ENCODE measurements around the gene SH3BP2.

SH3BP2 gene

DNA sequence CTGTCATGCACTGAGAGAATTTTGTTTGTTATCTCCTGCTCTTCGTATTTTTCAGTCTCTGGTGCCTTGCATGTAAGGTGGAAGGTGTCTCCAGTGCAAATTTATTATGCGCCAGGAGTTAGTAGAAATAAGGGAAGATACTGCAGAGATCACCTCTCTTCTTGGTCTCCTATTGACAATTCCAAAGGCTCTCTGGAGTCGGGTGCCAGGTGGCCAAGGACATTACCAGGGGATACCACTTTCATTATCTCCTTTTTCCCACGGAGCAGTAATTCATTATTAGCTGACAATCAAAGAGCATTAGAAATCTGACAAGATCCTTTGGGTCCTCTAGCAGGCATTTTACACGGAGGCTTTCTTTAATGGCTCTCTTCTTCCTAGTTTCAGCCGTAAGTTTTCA is 76.8 kb downstream of the SH3BP2 start:
- no peak for DNase-seq

DNA sequence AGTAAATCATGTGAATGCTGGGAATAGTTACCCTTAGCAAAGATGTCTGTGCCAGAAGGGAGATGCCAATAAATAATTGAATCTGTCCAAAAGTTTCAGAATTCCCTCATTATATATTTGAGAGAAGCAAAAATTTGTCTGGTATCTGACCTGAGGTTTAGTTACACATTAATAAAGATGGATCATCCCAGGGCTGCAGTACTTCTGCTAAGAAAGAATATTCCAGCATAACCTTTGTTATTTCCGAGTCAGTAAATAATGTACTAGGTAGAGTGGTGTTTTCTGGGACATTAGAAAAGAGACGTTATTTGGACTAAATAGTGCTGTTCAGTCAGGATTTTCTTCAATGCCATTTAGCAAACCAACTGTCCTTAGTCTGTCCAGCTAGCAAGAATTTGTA is 77.2 kb downstream of the SH3BP2 start:
- no peak for DNase-seq

- no peak for DNase-seq
Observed at GRCh38 chr4:2871466-2871865, 78.6 kb downstream of the SH3BP2 start.

DNA sequence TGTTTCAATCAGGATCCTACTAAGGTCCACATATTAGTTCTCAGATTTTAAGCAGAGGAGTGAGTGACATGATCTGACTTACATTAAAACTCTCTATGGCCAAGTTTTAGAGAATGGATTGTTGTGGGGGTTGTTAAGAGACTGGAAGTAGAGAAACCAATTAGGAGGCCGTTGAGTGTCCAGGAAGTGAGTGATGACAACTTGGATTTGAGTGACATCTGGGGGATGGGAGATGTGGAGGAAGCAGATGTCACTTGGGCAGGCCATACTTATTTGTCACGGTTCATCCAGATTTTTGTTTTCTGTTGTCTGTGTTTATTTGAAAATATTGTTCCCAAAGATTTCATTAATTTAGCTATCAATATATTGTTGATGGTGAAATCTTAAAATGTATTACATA is 79.0 kb downstream of the SH3BP2 start:
- DNase-seq: no peak

GRCh38 chr4:2873329-2873728 is 80.4 kb downstream of the SH3BP2 start:
- DNase-seq: no peak

- no peak for DNase-seq
Observed at GRCh38 chr4:2874861-2875260, 82.0 kb downstream of the SH3BP2 start.

DNA sequence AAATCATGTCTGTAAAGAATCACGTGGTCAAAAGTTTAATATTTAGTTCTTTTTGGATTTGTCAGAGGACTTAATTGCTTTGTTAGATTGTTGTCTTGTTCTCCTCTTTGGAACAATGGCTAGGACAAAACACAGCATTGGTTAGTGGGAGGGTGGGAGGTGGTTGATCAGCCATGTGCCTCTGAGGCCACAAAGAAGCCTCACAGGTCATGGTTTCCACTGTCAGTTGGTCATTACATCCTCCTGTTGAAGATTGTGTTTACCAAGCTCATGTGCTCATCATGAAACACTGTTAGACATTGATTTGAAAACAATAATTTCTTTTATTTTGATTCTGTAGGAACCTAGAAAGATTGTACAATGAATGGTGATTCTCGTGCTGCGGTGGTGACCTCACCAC is 82.7 kb downstream of the SH3BP2 start:
- peak in 14 of 58 donors; percentile 7 to 76 (median 32) for DNase-seq

DNA sequence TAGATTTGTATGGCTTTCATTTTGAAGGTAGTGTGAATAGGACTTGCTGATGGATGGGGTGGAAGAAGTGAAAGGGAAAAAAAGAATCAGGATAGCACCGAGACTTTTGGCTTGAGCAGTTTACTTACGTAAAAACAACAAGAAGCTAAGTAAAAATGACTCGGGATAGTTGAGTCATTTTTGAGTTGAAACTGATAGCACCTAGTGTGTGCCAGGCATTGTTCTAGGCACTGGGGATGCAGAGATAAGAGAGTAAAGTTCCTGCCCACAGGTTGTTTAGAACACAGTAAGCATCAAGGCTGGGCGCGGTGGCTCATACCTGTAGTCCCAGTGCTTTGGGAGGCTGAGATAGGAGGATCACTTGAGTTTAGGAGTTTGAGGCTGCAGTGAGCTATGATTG is 85.5 kb downstream of the SH3BP2 start:
- no peak for DNase-seq

- DNase-seq: no peak
Observed at GRCh38 chr4:2879026-2879425, 86.1 kb downstream of the SH3BP2 start.

DNA sequence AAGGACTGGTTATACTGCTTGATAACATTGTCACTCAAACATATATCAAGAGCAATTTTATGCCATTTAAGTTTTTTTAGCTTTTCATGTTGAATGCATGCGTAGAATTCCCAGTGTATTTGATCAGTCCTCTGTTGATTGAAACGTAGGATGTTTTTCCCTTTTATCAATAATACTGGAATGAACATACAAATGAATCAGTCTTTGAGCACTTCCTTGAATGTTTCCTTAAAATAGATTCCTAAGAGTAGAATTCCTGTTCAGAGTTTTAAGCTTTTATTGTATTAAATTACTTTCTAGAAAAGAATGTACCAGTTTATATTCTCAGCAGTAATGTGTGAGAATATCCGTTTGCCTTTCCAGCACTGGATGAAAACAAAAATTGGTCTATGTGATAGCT is 88.5 kb downstream of the SH3BP2 start:
- no peak for DNase-seq

- no peak for DNase-seq
Observed at GRCh38 chr4:2882341-2882740, 89.5 kb downstream of the SH3BP2 start.

DNA sequence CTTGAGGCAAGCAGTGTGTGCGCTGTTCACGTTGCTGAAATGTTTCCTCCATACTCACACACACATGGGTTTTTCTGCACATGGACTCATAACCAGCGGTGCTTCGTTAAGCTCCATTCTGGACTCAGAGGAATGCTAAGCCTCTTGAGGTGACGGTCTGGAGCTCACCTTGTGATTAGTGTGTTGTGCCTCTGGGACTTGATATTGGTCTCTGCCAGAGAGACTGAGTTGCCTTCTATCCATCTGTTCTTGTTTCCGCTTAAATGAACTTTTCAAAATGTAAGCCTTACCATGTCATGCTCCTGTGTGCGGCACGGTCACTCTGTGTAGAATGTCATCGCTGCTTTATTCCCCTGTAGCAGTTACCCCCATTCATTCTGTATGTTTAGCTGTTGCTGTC is 93.3 kb downstream of the SH3BP2 start:
- no peak for DNase-seq

DNA sequence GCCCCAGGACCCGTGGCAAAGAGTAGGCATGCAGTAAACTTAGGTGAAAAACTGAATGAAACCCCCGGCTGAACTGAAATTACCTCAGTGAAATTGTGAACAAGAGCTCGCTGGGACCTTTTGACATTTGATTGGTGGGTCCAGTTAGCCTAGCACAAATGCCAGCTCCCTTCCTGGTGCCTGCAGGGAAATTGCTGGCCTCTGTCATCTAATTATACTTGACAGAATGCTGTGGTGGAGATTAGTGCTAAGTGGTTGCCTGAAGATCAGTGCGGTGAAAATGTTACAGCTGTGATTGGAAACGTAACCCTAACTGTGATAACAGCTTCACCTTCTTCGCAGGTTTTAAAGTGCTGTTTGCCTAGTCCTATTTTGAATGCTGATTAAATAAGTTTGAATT is 93.7 kb downstream of the SH3BP2 start:
- no peak for DNase-seq

GRCh38 chr4:2887343-2887742 is 94.5 kb downstream of the SH3BP2 start:
- no peak for DNase-seq

- no peak for DNase-seq
Observed at GRCh38 chr4:2888886-2889285, 96.0 kb downstream of the SH3BP2 start.
